Measurements from ENCODE around the gene ZNF334.

The ZNF334 gene

GRCh38 chr20:46512943-46513844, at the start of gene ZNF334:
ZNF334 (minus strand) TSS chr20:46513559; CDS start chr20:46512102, 1,457 bp downstream.
- DNase-seq = peak; percentile 86

GRCh38 chr20:46562373-46563169, 49.2 kb upstream of the ZNF334 start:
- peak; percentile 77 for DNase-seq

GRCh38 chr20:46562009-46562372, 48.6 kb upstream of the ZNF334 start:
- DNase-seq = no peak

- no peak for DNase-seq
Observed at GRCh38 chr20:46559685-46560440, 46.5 kb upstream of the ZNF334 start.

- no peak for DNase-seq
Observed at GRCh38 chr20:46559001-46559400, 45.6 kb upstream of the ZNF334 start.

GRCh38 chr20:46558511-46558959, 45.2 kb upstream of the ZNF334 start:
- peak; percentile 72 for DNase-seq

- DNase-seq = no peak
Observed at GRCh38 chr20:46557231-46557956, 44.0 kb upstream of the ZNF334 start.

GRCh38 chr20:46555370-46555956, 42.1 kb upstream of the ZNF334 start:
- DNase-seq = no peak

GRCh38 chr20:46554828-46555227, 41.5 kb upstream of the ZNF334 start:
- no peak for DNase-seq

- DNase-seq = no peak
Observed at GRCh38 chr20:46553926-46554325, 40.6 kb upstream of the ZNF334 start.

GRCh38 chr20:46552460-46553420, 39.4 kb upstream of the ZNF334 start:
- no peak for DNase-seq

- peak; percentile 65 for DNase-seq
Observed at GRCh38 chr20:46551522-46552381, 38.4 kb upstream of the ZNF334 start.

- no peak for DNase-seq
Observed at GRCh38 chr20:46550461-46550860, 37.1 kb upstream of the ZNF334 start, which contains the start of gene OCSTAMP. OCSTAMP (minus strand) TSS chr20:46550654; CDS start chr20:46550560, 94 bp downstream.

- DNase-seq = no peak
Observed at GRCh38 chr20:46549188-46549972, 36.0 kb upstream of the ZNF334 start.

GRCh38 chr20:46548688-46549087, 35.3 kb upstream of the ZNF334 start:
- no peak for DNase-seq

GRCh38 chr20:46547995-46548394, 34.6 kb upstream of the ZNF334 start:
- no peak for DNase-seq

GRCh38 chr20:46546936-46547335, 33.6 kb upstream of the ZNF334 start:
- no peak for DNase-seq

- DNase-seq = no peak
Observed at GRCh38 chr20:46546298-46546697, 32.9 kb upstream of the ZNF334 start.

- no peak for DNase-seq
Observed at GRCh38 chr20:46545827-46546138, 32.4 kb upstream of the ZNF334 start.
